ENCODE measurements around the gene MX2.

The MX2 gene

DNA sequence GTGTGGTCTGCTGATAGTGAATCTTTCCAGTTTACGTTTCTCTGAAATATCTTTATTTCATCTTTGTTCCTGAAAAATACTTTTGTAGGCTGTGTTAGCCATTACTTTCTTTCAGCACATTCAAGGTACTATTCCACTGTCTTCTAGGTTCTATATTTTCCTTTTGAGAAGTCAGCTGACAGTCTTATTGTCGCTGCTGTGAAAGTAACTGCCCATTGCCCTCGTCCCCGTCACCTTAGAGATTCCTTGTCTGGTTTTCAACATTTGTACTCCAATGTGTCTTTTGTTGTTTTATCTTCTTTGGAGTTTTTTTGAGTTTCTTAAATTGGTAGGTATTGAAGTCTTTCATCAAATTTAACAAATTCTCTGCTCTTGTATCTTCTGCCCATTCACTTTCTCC lies 19.8 kb upstream of the MX2 start:
- H3K4me3 ChIP-seq (ENCODE audit: low read depth, low read length): no peak overlapping the region
- H3K9me3 ChIP-seq (ENCODE audit: control insufficient read depth, low read length): no peaks in the 10 kb centered on the region
- no peak overlapping the region for H3K27ac ChIP-seq
- no peaks in the 10 kb centered on the region for H3K79me2 ChIP-seq
- TF ChIP-seq, protein P1, sequence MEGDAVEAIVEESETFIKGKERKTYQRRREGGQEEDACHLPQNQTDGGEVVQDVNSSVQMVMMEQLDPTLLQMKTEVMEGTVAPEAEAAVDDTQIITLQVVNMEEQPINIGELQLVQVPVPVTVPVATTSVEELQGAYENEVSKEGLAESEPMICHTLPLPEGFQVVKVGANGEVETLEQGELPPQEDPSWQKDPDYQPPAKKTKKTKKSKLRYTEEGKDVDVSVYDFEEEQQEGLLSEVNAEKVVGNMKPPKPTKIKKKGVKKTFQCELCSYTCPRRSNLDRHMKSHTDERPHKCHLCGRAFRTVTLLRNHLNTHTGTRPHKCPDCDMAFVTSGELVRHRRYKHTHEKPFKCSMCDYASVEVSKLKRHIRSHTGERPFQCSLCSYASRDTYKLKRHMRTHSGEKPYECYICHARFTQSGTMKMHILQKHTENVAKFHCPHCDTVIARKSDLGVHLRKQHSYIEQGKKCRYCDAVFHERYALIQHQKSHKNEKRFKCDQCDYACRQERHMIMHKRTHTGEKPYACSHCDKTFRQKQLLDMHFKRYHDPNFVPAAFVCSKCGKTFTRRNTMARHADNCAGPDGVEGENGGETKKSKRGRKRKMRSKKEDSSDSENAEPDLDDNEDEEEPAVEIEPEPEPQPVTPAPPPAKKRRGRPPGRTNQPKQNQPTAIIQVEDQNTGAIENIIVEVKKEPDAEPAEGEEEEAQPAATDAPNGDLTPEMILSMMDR (IDR thresholded peaks at IDR 0.05): no peak
- H3K4me2 ChIP-seq (ENCODE audit: low read length): no peak overlapping the region
- no peak overlapping the region for H2AFZ ChIP-seq
- H3K36me3 ChIP-seq (ENCODE audit: control insufficient read depth, insufficient read depth, low read length): no peaks in the 10 kb centered on the region
- H3K4me1 ChIP-seq: no peaks in the 10 kb centered on the region
- no peak overlapping the region for H3K9ac ChIP-seq
- no peaks in the 10 kb centered on the region for H3K27me3 ChIP-seq (ENCODE audit: control insufficient read depth, insufficient read depth, low read length)

DNA sequence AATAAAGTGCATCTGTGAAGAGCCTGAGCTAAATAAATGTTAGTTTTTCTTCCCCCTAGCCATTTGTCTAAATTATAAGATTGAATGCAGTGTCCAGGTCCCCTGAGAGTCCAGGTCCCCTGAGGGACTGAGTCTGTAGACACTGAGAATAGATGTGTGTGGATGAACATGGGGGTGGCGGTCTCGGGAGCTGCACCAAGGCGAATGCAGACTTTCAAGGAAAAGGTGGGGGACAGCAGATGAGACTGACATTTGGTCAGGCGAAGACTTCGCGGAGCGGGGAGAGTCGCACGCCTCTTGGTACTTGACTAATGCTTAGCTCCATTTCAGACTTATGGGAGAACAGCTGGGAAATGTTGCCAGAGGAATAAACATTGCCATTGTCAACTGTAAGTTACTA lies 17.7 kb upstream of the MX2 start:
- no peaks in the 10 kb centered on the region for H3K36me3 ChIP-seq (ENCODE audit: control insufficient read depth, insufficient read depth, low read length)
- H2AFZ ChIP-seq: no peak overlapping the region
- no peaks in the 10 kb centered on the region for H3K9me3 ChIP-seq (ENCODE audit: control insufficient read depth, low read length)
- no peaks in the 10 kb centered on the region for H3K27me3 ChIP-seq (ENCODE audit: control insufficient read depth, insufficient read depth, low read length)
- no peak overlapping the region for H3K9ac ChIP-seq
- no peak overlapping the region for H3K27ac ChIP-seq
- no peak overlapping the region for H3K4me2 ChIP-seq (ENCODE audit: low read length)
- TF ChIP-seq, protein P1 (IDR thresholded peaks at IDR 0.05): no peak
- no peaks in the 10 kb centered on the region for H3K4me1 ChIP-seq
- H3K4me3 ChIP-seq (ENCODE audit: low read depth, low read length): no peak overlapping the region
- H3K79me2 ChIP-seq: no peaks in the 10 kb centered on the region

DNA sequence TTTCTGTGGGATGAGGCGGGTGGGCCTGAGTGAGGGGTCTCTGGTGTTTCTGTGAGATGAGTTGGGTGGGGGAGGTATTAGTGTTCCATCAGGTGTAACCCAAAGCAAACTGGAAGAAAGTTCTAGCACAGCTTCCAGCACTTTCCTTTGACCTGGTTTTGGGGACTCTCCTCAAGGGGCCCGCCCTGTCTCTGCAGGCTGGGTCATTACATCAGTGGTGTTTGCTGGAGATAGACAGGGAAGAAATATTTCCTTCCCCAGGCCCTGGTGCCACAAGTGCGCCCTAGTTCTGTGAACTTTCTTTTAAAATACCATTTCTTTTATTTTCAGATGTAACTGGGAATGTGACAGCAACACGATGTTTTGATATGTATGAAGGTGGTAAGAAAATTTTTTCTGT lies 16.5 kb upstream of the MX2 start:
- Histone ChIP-seq H3K27me3 (ENCODE audit: control insufficient read depth, insufficient read depth, low read length) (no peaks in the 10 kb centered on the region), H3K79me2 (no peaks in the 10 kb centered on the region), H3K9ac (no peak overlapping the region), H3K27ac (no peak overlapping the region), H3K4me3 (ENCODE audit: low read depth, low read length) (no peak overlapping the region), H3K4me1 (no peaks in the 10 kb centered on the region), H3K36me3 (ENCODE audit: control insufficient read depth, insufficient read depth, low read length) (no peaks in the 10 kb centered on the region), H3K9me3 (ENCODE audit: control insufficient read depth, low read length) (no peaks in the 10 kb centered on the region), H3K4me2 (ENCODE audit: low read length) (no peak overlapping the region), H2AFZ (no peak overlapping the region)
- TF ChIP-seq, protein P1 (IDR thresholded peaks at IDR 0.05): no peak

DNA sequence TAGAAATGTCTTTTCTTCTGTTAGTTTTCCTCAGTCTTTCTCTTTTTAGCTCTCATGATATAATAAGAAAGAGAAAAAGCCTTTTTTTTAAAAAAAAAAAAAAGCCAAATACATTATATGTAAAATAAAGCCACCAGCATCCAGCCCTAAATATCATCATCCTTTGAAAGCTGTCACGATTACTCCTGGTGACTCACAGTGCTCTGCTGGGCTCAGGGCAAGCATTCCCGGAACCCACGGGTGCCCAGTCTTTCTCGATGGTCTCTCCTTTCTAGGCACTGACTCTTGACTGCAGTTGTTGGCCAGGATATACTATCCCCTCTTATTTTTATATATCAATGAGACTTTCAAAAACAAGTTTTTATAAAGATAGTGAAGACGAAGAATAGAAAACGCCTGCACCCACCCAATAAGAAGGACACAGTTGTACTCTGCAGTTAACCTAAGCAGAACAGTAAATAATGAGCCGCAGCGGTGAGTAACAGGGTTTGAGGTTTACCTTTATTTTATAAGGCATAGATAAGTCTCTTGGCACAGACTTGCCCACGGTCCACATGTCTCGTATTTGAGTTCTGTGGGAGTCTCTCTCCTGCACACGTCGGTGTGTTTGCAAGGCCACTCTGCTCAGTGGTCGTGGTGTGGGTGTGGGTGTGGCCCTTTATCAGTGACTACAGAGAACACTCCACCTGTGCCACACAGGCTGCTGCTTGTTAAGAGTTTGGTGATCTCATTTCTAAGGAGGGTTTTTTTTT lies 15.7 kb upstream of the MX2 start:
- Histone ChIP-seq H3K4me3 (ENCODE audit: low read depth, low read length) (no peak overlapping the region), H3K36me3 (ENCODE audit: control insufficient read depth, insufficient read depth, low read length) (no peaks in the 10 kb centered on the region), H3K9me3 (ENCODE audit: control insufficient read depth, low read length) (no peaks in the 10 kb centered on the region), H3K9ac (no peak overlapping the region), H3K27ac (no peak overlapping the region), H2AFZ (no peak overlapping the region), H3K27me3 (ENCODE audit: control insufficient read depth, insufficient read depth, low read length) (no peaks in the 10 kb centered on the region), H3K4me2 (ENCODE audit: low read length) (no peak overlapping the region), H3K4me1 (no peaks in the 10 kb centered on the region), H3K79me2 (no peaks in the 10 kb centered on the region)
- TF ChIP-seq, protein P1 (IDR thresholded peaks at IDR 0.05): no peak

DNA sequence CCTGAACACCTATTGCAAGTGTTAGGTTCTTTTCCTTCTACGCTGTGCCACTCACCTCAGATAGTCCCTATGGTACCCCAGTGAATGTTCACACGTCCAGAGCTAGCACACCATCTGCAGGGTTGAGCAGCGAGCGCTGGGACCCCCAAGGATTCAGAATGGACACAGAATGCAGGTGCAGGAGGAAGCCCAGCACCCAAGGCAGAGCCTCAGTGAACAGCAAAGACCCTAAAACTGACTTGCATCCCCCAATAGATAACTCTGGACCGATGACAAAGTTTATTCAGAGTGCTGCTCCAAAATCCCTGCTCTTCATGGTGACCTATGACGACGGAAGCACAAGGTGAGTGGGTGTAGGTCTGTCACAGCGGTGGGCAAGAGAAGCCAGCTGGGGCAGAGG lies 15.1 kb upstream of the MX2 start:
- no peak overlapping the region for H3K9ac ChIP-seq
- no peaks in the 10 kb centered on the region for H3K27me3 ChIP-seq (ENCODE audit: control insufficient read depth, insufficient read depth, low read length)
- H3K79me2 ChIP-seq: no peaks in the 10 kb centered on the region
- H3K4me2 ChIP-seq (ENCODE audit: low read length): no peak overlapping the region
- H2AFZ ChIP-seq: no peak overlapping the region
- no peak overlapping the region for H3K4me3 ChIP-seq (ENCODE audit: low read depth, low read length)
- H3K9me3 ChIP-seq (ENCODE audit: control insufficient read depth, low read length): no peaks in the 10 kb centered on the region
- H3K36me3 ChIP-seq (ENCODE audit: control insufficient read depth, insufficient read depth, low read length): no peaks in the 10 kb centered on the region
- H3K4me1 ChIP-seq: no peaks in the 10 kb centered on the region
- TF ChIP-seq, protein P1 (IDR thresholded peaks at IDR 0.05): no peak
- H3K27ac ChIP-seq: no peak overlapping the region

Measured in parathyroid adenoma (tissue), 2 donors.